IMR-90 (cell line): ENCODE data around the gene PABPC1L. TPM values are rescaled to one million over a fixed set of nuclear protein-coding genes. Genes with fewer than 3 reads are reported as not detected.

Source experiments
- ATAC-seq: fragments of 200-7000 bp; cut with Tn5 transposase; 2 replicates; pipeline ENCODE4 v1.9.1; 2020; ENCODE audit warnings: low read depth, mild to moderate bottlenecking, moderate library complexity
- BruUV-seq: library from RNA; stranded (reverse); fragments of 400-500 nt; replicated peaks from 2 replicates; lab custom pipeline; 2021; lab: Mats Ljungman, UMichigan
- CTCF ChIA-PET: fragments of 300-600 bp; formaldehyde crosslinking; extraction: SDS; loops from one replicate; lab custom pipeline; 2021; ENCODE audit warnings: antibody characterized with exemption; lab: Yijun Ruan, JAX
- POLR2A ChIA-PET: fragments of 300-600 bp; sonication (Branson Sonifier 250); formaldehyde crosslinking; loops from one replicate; lab custom pipeline; 2022; ENCODE audit warnings: antibody characterized with exemption; ENCODE audit not compliant: unreplicated experiment; lab: Charles Lee
- DNase-seq: peaks from one replicate; pipeline ENCODE4 v3.0.0; 2013
- H2AFZ ChIP-seq: replicated peaks from 2 replicates; pipeline ENCODE3; 2013; ENCODE audit warnings: low read length, mild to moderate bottlenecking; ENCODE audit not compliant: poor library complexity
- H2AK5ac ChIP-seq: 2 replicates; pipeline ENCODE4 v1.6.1; 2013; ENCODE audit warnings: low read depth, low read length, inconsistent platforms
- H2AK9ac ChIP-seq: replicated peaks from 2 replicates; pipeline ENCODE3; 2013; ENCODE audit warnings: mild to moderate bottlenecking, low read depth, low read length, moderate library complexity; ENCODE audit not compliant: poor library complexity
- H2BK120ac ChIP-seq: 2 replicates; pipeline ENCODE4 v1.6.1; 2013; ENCODE audit warnings: low read depth, low read length, inconsistent platforms
- H2BK15ac ChIP-seq: 3 replicates; pipeline ENCODE4 v1.6.1; 2013; ENCODE audit warnings: low read depth, low read length, inconsistent platforms
- H2BK20ac ChIP-seq: 2 replicates; pipeline ENCODE4 v1.6.1; 2013; ENCODE audit warnings: low read depth, mild to moderate bottlenecking, inconsistent platforms, low read length, moderate library complexity
- H2BK5ac ChIP-seq: 2 replicates; pipeline ENCODE4 v1.6.1; 2013; ENCODE audit warnings: mild to moderate bottlenecking, low read depth, low read length, inconsistent platforms; ENCODE audit not compliant: poor library complexity, severe bottlenecking
- H3K14ac ChIP-seq: replicated peaks from 2 replicates; pipeline ENCODE4 v1.6.1; 2013; ENCODE audit warnings: low read depth, low read length, inconsistent platforms
- H3K18ac ChIP-seq: 2 replicates; pipeline ENCODE4 v1.6.1; 2013; ENCODE audit warnings: low read depth, low read length, control low read depth
- H3K23ac ChIP-seq: 2 replicates; pipeline ENCODE4 v1.6.1; 2013; ENCODE audit warnings: low read depth, low read length, inconsistent platforms
- H3K27ac ChIP-seq: 2 replicates; pipeline ENCODE4 v1.5.1; 2013; ENCODE audit warnings: mild to moderate bottlenecking, control low read depth, low read length; ENCODE audit not compliant: insufficient read depth
- H3K27me3 ChIP-seq: 2 replicates; pipeline ENCODE4 v1.6.1; 2013; ENCODE audit warnings: low read length; ENCODE audit not compliant: control insufficient read depth, insufficient read depth
- H3K36me3 ChIP-seq: 2 replicates; pipeline ENCODE4 v1.6.1; 2013; ENCODE audit warnings: low read length, mixed read lengths; ENCODE audit not compliant: control insufficient read depth, insufficient read depth
- H3K4ac ChIP-seq: 2 replicates; pipeline ENCODE4 v1.6.1; 2013; ENCODE audit warnings: low read depth, low read length, inconsistent platforms
- H3K4me1 ChIP-seq: 2 replicates; pipeline ENCODE4 v1.6.1; 2013; ENCODE audit warnings: low read length, mixed read lengths; ENCODE audit not compliant: control insufficient read depth, insufficient read depth
- H3K4me2 ChIP-seq: 2 replicates; pipeline ENCODE4 v1.6.1; 2013; ENCODE audit warnings: low read depth, mild to moderate bottlenecking, control low read depth, low read length, moderate library complexity
- H3K4me3 ChIP-seq: 2 replicates; pipeline ENCODE4 v1.5.1; 2013; ENCODE audit warnings: low read depth, mild to moderate bottlenecking, control low read depth, low read length, moderate library complexity; ENCODE audit not compliant: insufficient read depth
- H3K56ac ChIP-seq: 2 replicates; pipeline ENCODE4 v1.6.1; 2013; ENCODE audit warnings: low read length, inconsistent platforms; ENCODE audit not compliant: insufficient read depth; ENCODE audit errors: extremely low read depth
- H3K79me1 ChIP-seq, 2 experiments: 2 replicates each; pipeline ENCODE4 v1.6.1; 2013; ENCODE audit warnings: low read length in 2 of 2, inconsistent platforms in 1 of 2, low read depth in 1 of 2
- H3K9ac ChIP-seq: 2 replicates; pipeline ENCODE4 v1.6.1; 2013; ENCODE audit warnings: low read depth, low read length, control low read depth
- H3K9me1 ChIP-seq: 2 replicates; pipeline ENCODE4 v1.6.1; 2013; ENCODE audit warnings: low read length, inconsistent platforms; ENCODE audit not compliant: insufficient read depth
- H3K9me3 ChIP-seq: 2 replicates; pipeline ENCODE4 v1.6.1; 2013; ENCODE audit warnings: low read length; ENCODE audit not compliant: control insufficient read depth, insufficient read depth
- H4K20me1 ChIP-seq: 2 replicates; pipeline ENCODE4 v1.6.1; 2013; ENCODE audit warnings: low read length, inconsistent platforms; ENCODE audit not compliant: insufficient read depth
- H4K5ac ChIP-seq: 2 replicates; pipeline ENCODE4 v1.6.1; 2013; ENCODE audit warnings: mild to moderate bottlenecking, low read depth, low read length, control low read depth
- H4K8ac ChIP-seq, 2 experiments: 2 replicates each; pipeline ENCODE4 v1.6.1; 2013; ENCODE audit warnings: low read depth in 2 of 2, low read length in 2 of 2, control low read depth in 1 of 2, inconsistent platforms in 1 of 2
- H4K91ac ChIP-seq: 2 replicates; pipeline ENCODE4 v1.6.1; 2013; ENCODE audit warnings: low read depth, low read length, inconsistent platforms; ENCODE audit not compliant: insufficient read depth
- BHLHE40 ChIP-seq: fragments of 150-350 bp; IDR thresholded peaks from 2 replicates; pipeline ENCODE4 v1.6.1; 2016; ENCODE audit warnings: mild to moderate bottlenecking, low read depth, low read length
- CHD1 ChIP-seq: IDR thresholded peaks from 2 replicates; pipeline ENCODE4 v1.6.1; 2012; ENCODE audit warnings: low read depth, low read length, improper control_type of control experiment
- MAFK ChIP-seq: IDR thresholded peaks from 2 replicates; pipeline ENCODE4 v1.6.1; 2012; ENCODE audit warnings: low read depth, low read length, improper control_type of control experiment
- WGBS, 2 experiments: methylation state at CpG; one replicate each; pipeline versions ENCODE4 v1.1.5 to v1.1.7; 2013; ENCODE audit warnings: missing lambda C conversion rate in 2 of 2; ENCODE audit not compliant: insufficient read length in 1 of 2; ENCODE audit errors: extremely low coverage in 2 of 2; 5-methylcytosine and 5-hydroxymethylcytosine counted together
- dilution Hi-C: fragments of 300-500 bp; cut with HindIII; formaldehyde crosslinking; loops from one replicate; pipeline ENCODE4 v1.14.3; 2018; ENCODE audit warnings: low sequenced_read_pairs; ENCODE audit not compliant: unreplicated experiment
- in situ Hi-C: fragments of 300-500 bp; cut with MboI; formaldehyde crosslinking; loops from 3 replicates; pipeline ENCODE4 v1.14.3; 2019; ENCODE audit warnings: low sequenced_read_pairs, inconsistent platforms, mixed read lengths
- intact Hi-C: fragments of 100-400 bp; cut with micrococcal nuclease; formaldehyde crosslinking; loops from 2 replicates; pipeline ENCODE4 v1.10.0; 2022
- polyA plus RNA-seq, 3 experiments: library from polyadenylated mRNA; depleted of rRNA; stranded (reverse); fragments of >200 nt; gene quantifications; 2 replicates each; pipeline ENCODE4 v1.2.3, GENCODE V29; 2012; ENCODE audit warnings: low replicate concordance in 1 of 3
- total RNA-seq: library from RNA; depleted of rRNA; stranded (reverse); fragments of >200 nt; gene quantifications from 2 replicates; pipeline ENCODE4 v1.2.3, GENCODE V29; 2012

The PABPC1L gene
- total and polyA plus RNA-seq, 2 of the 4 experiments (the other 2 are of a cell fraction) = 6.1 to 82.4 TPM

DNA sequence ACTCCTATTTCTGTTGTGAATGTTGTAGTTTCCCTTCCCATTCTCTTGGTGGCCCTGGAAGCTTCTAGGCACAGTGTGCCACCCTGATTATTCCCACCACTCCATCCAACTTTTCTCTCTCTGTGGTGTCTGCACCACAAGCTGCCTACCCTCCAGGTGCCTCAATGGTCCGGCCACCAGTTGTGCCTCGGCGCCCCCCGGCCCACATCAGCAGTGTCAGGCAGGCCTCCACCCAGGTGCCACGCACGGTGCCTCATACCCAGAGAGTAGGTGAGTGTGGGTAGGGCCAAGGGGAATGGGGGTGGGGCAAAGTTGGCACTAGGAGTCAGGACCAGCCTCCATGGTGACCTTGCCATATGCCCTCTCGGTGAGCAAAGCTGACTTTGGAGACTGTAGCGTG is 23.1 kb downstream of the PABPC1L start:
- no peaks in the 10 kb centered on the region for H3K9me3 ChIP-seq
- CTCF ChIA-PET = no interaction called here
- H3K4ac ChIP-seq = no peak overlapping the region
- peaks cover 3% of the 10 kb centered on the region; the same call in 1 of the 2 replicates for H3K9me1 ChIP-seq
- H3K27ac ChIP-seq = no peak overlapping the region
- H4K91ac ChIP-seq = no peak overlapping the region
- in situ Hi-C loops = no loop called here
- H2BK15ac ChIP-seq = no peak overlapping the region
- no peak overlapping the region for H3K9ac ChIP-seq
- H3K36me3 ChIP-seq = peaks cover 43% of the 10 kb centered on the region
- ATAC-seq = no peak
- H2BK5ac ChIP-seq = no peak overlapping the region
- H2BK20ac ChIP-seq = no peak overlapping the region
- H3K56ac ChIP-seq = no peak overlapping the region
- H3K4me3 ChIP-seq = no peak overlapping the region
- dilution Hi-C loops = no loop called here
- H3K23ac ChIP-seq = no peak overlapping the region
- no peak overlapping the region for H4K5ac ChIP-seq
- no peaks in the 10 kb centered on the region for H3K27me3 ChIP-seq
- H3K4me2 ChIP-seq = no peak overlapping the region
- POLR2A ChIA-PET = no interaction called here
- no peak overlapping the region for H2BK120ac ChIP-seq
- no peak overlapping the region for H4K8ac ChIP-seq
- H2AFZ ChIP-seq = peak overlapping the region; percentile 24
- no TSS peak for BruUV-seq
- no peak for DNase-seq
- H3K14ac ChIP-seq = no peak overlapping the region
- intact Hi-C loops = no loop called here
- no peaks in the 10 kb centered on the region for H3K79me1 ChIP-seq
- H3K4me1 ChIP-seq = no peaks in the 10 kb centered on the region
- no peaks in the 10 kb centered on the region for H4K20me1 ChIP-seq
- H3K18ac ChIP-seq = no peak overlapping the region
- no CpG with 5 or more reads among the region's 8 CpGs for WGBS, 2 experiments
- H2AK5ac ChIP-seq = no peak overlapping the region
- H2AK9ac ChIP-seq = no peak overlapping the region
- TF ChIP-seq BHLHE40 = no peak
- no peak for TF ChIP-seq MAFK
- no peak for TF ChIP-seq CHD1
